HL-60 (cell line): Measurements from ENCODE around the gene PIK3CG.
A peak's percentile ranks its signal among the peaks of the same experiment; 100 is the strongest.
"Not testable (repeated sequence)": the region's sequence is repeated elsewhere in the genome, so short reads cannot be mapped to it uniquely, and the experiment has no call there.

Experiments
- DNase-seq, 2 experiments: peaks; one replicate each; pipeline ENCODE4 v3.0.0-alpha.2; 2010 to 2020; ENCODE audit warnings: low read depth in 1 of 2, low spot score in 1 of 2
- H3K27ac ChIP-seq: fragments of 250-450 bp; sonication (Bioruptor Pico); replicated peaks from 2 replicates; pipeline ENCODE4 v1.5.1; 2020; ENCODE audit warnings: mild to moderate bottlenecking, moderate library complexity
- H3K27me3 ChIP-seq: fragments of 250-450 bp; sonication (Bioruptor Pico); 2 replicates; pipeline ENCODE4 v1.5.1; 2021; ENCODE audit warnings: mild to moderate bottlenecking, moderate library complexity; ENCODE audit not compliant: insufficient read depth, poor library complexity, severe bottlenecking
- H3K4me3 ChIP-seq: replicated peaks from 2 replicates; pipeline ENCODE4 v1.5.1; 2011; ENCODE audit warnings: mild to moderate bottlenecking, control low read depth, low read length; ENCODE audit not compliant: insufficient read depth
- GABPA ChIP-seq: IDR thresholded peaks from 2 replicates; pipeline ENCODE4 v1.6.1; 2012; ENCODE audit warnings: low read depth
- POLR2AphosphoS5 ChIP-seq: IDR thresholded peaks from 2 replicates; pipeline ENCODE4 v1.6.1; 2012; ENCODE audit warnings: low read depth
- SPI1 ChIP-seq: IDR thresholded peaks from 2 replicates; pipeline ENCODE4 v1.6.1; 2012; ENCODE audit warnings: low read depth, mild to moderate bottlenecking, borderline replicate concordance
- TF ChIP-seq, protein P1 (sequence below): IDR thresholded peaks from 2 replicates; pipeline ENCODE4 v1.6.1; 2012; ENCODE audit warnings: low read depth; ENCODE audit not compliant: insufficient replicate concordance
- TF ChIP-seq, protein P2 (sequence below): IDR thresholded peaks from one replicate; pipeline ENCODE4 v1.5.1; 2011; ENCODE audit warnings: low read length, control low read depth, inconsistent platforms; ENCODE audit not compliant: insufficient read depth

PIK3CG gene

DNA sequence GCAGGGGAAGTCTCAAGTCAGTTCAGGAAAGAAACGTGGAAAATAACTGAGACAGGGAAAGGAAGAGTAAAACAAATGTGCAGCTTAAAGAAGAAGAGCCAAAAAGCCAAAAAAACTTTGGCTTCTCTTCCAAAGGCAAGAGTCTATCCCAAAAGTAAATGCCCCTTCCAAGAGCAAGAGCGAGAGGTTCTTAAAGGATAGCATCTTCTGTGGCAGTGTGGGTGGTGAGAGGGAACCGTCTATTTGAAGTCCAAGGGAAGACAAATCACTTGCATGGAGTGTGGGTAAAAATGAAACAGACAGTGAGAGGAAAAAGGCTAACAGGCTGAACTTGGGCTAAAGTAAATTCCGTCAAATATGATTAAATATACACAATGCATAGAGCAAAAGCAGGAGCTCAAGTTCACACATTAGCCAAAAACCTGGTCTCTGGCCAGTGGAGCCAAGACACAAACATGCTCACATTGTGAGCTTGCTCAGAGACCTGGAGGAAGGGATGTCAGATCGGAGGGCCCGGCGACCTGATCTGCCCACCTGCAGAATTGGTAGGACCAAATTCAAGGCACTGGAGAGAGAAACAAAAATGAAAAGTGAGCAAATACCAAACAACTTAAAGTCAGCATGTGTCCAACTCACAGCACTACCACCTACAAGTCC is 87.0 kb downstream of the PIK3CG start:
- TF ChIP-seq, protein P1, sequence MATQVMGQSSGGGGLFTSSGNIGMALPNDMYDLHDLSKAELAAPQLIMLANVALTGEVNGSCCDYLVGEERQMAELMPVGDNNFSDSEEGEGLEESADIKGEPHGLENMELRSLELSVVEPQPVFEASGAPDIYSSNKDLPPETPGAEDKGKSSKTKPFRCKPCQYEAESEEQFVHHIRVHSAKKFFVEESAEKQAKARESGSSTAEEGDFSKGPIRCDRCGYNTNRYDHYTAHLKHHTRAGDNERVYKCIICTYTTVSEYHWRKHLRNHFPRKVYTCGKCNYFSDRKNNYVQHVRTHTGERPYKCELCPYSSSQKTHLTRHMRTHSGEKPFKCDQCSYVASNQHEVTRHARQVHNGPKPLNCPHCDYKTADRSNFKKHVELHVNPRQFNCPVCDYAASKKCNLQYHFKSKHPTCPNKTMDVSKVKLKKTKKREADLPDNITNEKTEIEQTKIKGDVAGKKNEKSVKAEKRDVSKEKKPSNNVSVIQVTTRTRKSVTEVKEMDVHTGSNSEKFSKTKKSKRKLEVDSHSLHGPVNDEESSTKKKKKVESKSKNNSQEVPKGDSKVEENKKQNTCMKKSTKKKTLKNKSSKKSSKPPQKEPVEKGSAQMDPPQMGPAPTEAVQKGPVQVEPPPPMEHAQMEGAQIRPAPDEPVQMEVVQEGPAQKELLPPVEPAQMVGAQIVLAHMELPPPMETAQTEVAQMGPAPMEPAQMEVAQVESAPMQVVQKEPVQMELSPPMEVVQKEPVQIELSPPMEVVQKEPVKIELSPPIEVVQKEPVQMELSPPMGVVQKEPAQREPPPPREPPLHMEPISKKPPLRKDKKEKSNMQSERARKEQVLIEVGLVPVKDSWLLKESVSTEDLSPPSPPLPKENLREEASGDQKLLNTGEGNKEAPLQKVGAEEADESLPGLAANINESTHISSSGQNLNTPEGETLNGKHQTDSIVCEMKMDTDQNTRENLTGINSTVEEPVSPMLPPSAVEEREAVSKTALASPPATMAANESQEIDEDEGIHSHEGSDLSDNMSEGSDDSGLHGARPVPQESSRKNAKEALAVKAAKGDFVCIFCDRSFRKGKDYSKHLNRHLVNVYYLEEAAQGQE, result no peak
- TF ChIP-seq, protein P2, sequence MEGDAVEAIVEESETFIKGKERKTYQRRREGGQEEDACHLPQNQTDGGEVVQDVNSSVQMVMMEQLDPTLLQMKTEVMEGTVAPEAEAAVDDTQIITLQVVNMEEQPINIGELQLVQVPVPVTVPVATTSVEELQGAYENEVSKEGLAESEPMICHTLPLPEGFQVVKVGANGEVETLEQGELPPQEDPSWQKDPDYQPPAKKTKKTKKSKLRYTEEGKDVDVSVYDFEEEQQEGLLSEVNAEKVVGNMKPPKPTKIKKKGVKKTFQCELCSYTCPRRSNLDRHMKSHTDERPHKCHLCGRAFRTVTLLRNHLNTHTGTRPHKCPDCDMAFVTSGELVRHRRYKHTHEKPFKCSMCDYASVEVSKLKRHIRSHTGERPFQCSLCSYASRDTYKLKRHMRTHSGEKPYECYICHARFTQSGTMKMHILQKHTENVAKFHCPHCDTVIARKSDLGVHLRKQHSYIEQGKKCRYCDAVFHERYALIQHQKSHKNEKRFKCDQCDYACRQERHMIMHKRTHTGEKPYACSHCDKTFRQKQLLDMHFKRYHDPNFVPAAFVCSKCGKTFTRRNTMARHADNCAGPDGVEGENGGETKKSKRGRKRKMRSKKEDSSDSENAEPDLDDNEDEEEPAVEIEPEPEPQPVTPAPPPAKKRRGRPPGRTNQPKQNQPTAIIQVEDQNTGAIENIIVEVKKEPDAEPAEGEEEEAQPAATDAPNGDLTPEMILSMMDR, result no peak
- TF ChIP-seq GABPA (no peak), SPI1 (no peak), POLR2AphosphoS5 (no peak)
- Histone ChIP-seq H3K4me3 (no peak overlapping the region), H3K27ac (no peak overlapping the region), H3K27me3 (no peaks in the 10 kb centered on the region)
- DNase-seq, result no peak

DNA sequence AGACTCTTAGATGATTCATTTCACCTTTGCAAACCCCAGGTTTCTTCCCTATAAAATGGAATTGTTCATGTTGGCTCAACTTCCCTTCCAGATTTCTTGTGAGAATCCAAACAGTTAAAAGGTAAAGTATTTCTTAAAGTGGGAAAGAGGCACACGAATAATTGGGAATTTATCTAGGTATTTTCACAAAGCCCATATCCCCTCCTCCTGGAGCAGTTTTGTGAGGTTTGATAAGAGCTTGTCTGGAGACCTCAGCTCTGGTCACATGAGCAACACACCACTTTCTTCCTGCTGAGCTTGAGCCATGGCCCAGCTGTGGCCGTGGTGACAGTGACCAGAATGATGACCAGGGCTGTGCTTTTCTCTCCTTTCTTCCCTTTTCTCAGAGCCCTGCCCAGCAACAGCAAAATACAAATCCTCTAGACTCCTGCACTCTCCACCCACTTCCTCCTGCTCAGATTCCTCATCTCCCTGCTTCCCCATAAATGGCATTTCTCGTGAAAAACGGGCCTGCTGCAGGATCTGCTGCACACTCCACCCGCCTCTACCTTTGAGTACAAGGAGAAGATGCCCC is 87.7 kb downstream of the PIK3CG start:
- TF ChIP-seq, protein P2, result no peak
- no peak for TF ChIP-seq POLR2AphosphoS5
- TF ChIP-seq, protein P1, result no peak
- peak; percentile 1; the same call in 1 of the 2 replicates for TF ChIP-seq SPI1
- peak in 1 of 2 experiments; percentile 1 for DNase-seq
- Histone ChIP-seq H3K27ac (no peak overlapping the region), H3K27me3 (no peaks in the 10 kb centered on the region), H3K4me3 (no peak overlapping the region)

- no peaks in the 10 kb centered on the region for H3K27me3 ChIP-seq
- no peak for DNase-seq
- no peak overlapping the region for H3K27ac ChIP-seq
- TF ChIP-seq GABPA, result no peak
- H3K4me3 ChIP-seq, result no peak overlapping the region
Measured at GRCh38 chr7:106954840-106955239, 89.8 kb downstream of the PIK3CG start.

GRCh38 chr7:106955857-106956256 is 90.8 kb downstream of the PIK3CG start:
- not testable (repeated sequence) for DNase-seq, H3K4me3 ChIP-seq, H3K27ac ChIP-seq, H3K27me3 ChIP-seq
